Anterior cingulate cortex (tissue), 58 donors: ENCODE results near the gene SHISA7.
"Not testable (repeated sequence)": the region's sequence is repeated elsewhere in the genome, so short reads cannot be mapped to it uniquely, and the experiment has no call there.

Experiments
- DNase-seq, 58 donors: peaks; one replicate each; lab custom pipeline; 2025; lab: John Stamatoyannopoulos, UW

The SHISA7 gene

GRCh38 chr19:55432241-55432959 is 10.7 kb downstream of the SHISA7 start:
- no peak for DNase-seq

- no peak for DNase-seq
Measured at GRCh38 chr19:55431183-55431582, 11.9 kb downstream of the SHISA7 start.

GRCh38 chr19:55426042-55426441 is 17.1 kb downstream of the SHISA7 start:
- DNase-seq: peak in 29 of 58 donors; percentile 8 to 90 (median 48)

- DNase-seq: no peak
Measured at GRCh38 chr19:55424518-55424917, 18.6 kb downstream of the SHISA7 start.

- DNase-seq: peak in 3 of 58 donors; percentile 19 to 28 (median 19)
Measured at GRCh38 chr19:55423225-55424005, 19.7 kb downstream of the SHISA7 start.

- DNase-seq: not testable (repeated sequence)
Measured at GRCh38 chr19:55421281-55421680, 21.8 kb downstream of the SHISA7 start.

GRCh38 chr19:55419624-55420236 is 23.4 kb downstream of the SHISA7 start:
- DNase-seq: peak in 7 of 58 donors; percentile 16 to 50 (median 26)

GRCh38 chr19:55419103-55419502 is 24.0 kb downstream of the SHISA7 start:
- DNase-seq: peak in 6 of 58 donors; percentile 9 to 50 (median 24)

GRCh38 chr19:55418185-55418584 is 24.9 kb downstream of the SHISA7 start:
- DNase-seq: peak in 42 of 58 donors; percentile 7 to 76 (median 42)

GRCh38 chr19:55410168-55410567 is 32.9 kb downstream of the SHISA7 start:
- DNase-seq: no peak

- DNase-seq: not testable (repeated sequence)
Measured at GRCh38 chr19:55409179-55409578, 33.9 kb downstream of the SHISA7 start.

- no peak for DNase-seq
Measured at GRCh38 chr19:55408533-55408872, 34.6 kb downstream of the SHISA7 start.

- peak; percentile 84 to 100 (median 98) for DNase-seq
Measured at GRCh38 chr19:55407800-55408532, 35.1 kb downstream of the SHISA7 start.

GRCh38 chr19:55407550-55407799 is 35.6 kb downstream of the SHISA7 start, which contains the start of gene UBE2S:
TSS of gene UBE2S (minus strand) at chr19:55407788. CDS start at chr19:55407589, 199 bp downstream.
- DNase-seq: not testable (repeated sequence)

- peak in 1 of 58 donors; percentile 49 for DNase-seq
Measured at GRCh38 chr19:55406826-55407549, 36.1 kb downstream of the SHISA7 start.

- DNase-seq: no peak
Measured at GRCh38 chr19:55406091-55406825, 36.8 kb downstream of the SHISA7 start.

- no peak for DNase-seq
Measured at GRCh38 chr19:55405638-55406037, 37.5 kb downstream of the SHISA7 start.

- no peak for DNase-seq
Measured at GRCh38 chr19:55402509-55402908, 40.6 kb downstream of the SHISA7 start.

GRCh38 chr19:55401390-55401789 is 41.7 kb downstream of the SHISA7 start:
- not testable (repeated sequence) for DNase-seq
